T-helper 1 cell (primary cell): Measurements from ENCODE around the gene PSMD9.
"Not testable (repeated sequence)": the region's sequence is repeated elsewhere in the genome, so short reads cannot be mapped to it uniquely, and the experiment has no call there.

ENCODE experiments used
- DNase-seq, 5 donors: peaks; one replicate each; pipeline ENCODE4 v3.0.0-alpha.2; 2012 to 2020
- total RNA-seq, 4 donors: gene quantifications; one replicate each; lab custom pipeline; 2026; lab: John Stamatoyannopoulos, UW

The PSMD9 gene, protein sequence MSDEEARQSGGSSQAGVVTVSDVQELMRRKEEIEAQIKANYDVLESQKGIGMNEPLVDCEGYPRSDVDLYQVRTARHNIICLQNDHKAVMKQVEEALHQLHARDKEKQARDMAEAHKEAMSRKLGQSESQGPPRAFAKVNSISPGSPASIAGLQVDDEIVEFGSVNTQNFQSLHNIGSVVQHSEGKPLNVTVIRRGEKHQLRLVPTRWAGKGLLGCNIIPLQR
- 10.2 to 14.8 (median 11.3) reads per million in 4 donors for total RNA-seq

DNA sequence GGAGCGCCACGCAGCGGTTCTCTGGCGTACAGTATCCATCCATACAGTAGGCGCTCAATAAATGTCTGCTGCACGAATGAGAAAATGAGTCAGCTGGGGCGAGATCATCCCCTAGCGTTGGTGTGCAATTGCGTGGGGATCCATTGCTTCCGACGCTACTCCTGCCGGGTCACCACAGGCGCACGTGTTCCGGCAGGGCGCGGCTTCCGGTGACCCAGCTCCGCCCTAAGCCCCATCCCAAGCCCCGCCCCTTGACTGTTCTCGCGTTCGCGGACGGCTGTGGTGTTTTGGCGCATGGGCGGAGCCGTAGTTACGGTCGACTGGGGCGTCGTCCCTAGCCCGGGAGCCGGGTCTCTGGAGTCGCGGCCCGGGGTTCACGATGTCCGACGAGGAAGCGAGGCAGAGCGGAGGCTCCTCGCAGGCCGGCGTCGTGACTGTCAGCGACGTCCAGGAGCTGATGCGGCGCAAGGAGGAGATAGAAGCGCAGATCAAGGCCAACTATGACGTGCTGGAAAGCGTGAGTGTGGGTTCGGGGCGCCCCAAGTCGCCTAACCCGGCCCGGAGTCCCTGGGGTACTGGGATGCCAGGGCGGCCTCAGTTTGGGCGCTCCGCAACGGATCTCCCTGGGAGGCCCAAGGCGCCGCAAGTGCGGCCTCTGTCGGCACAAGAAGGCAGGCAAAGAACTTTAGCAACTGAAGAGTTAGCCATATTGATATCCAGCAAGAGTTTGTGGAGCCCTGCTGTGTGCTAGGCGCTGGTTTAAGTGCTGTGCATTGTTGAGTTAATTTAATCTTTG is at the start of gene PSMD9:
Gene PSMD9, plus strand, starts transcription at position 313 of the 796 bp plus-strand sequence. Its CDS starts 67 bp downstream, at position 380.
- peak; percentile 96 to 98 (median 97) for DNase-seq

DNA sequence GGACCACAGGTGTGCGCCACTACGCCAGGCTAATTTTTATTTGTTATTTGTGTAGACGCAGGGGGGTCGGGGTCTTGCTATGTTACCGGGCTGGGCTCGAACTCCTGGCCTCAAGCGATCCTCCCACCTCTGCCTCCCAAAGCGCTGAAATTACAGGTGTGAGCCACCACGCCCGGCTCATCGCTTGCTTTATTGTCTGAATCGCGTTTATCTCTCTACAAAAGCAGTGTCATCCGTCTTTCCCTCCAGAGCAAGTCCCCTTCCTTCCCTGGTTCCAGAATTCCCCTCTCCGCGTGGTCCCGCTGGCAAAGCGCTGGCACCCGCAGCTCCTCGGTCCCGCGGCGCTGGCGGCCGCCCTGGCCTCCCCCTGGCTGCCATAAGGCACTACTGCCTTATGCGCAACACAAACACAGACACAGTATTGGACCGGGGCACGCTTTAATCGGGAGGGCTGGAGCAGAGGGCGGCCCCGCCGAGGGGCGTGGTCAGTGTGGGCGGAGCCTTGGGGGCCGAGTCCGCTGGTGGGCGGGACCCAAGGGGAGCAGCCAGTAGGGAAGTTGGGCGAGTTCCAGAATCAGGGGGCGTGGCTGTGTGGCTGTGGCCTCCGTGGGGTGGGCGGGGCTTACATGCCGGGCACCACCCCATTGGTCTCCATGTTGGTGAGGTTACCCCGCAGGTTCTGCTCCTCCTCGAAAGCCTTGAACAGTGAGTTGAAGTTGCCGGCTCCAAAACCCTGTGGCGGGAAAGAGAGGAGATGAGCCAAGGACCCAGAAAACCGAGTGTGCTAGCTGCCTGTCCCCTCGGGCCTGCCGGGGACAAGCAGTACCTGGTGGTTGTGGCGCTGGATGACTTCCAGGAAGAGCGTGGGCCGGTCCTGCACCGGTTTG is 49.2 kb upstream of the PSMD9 start:
- DNase-seq = peak; percentile 98 to 100 (median 100)

DNA sequence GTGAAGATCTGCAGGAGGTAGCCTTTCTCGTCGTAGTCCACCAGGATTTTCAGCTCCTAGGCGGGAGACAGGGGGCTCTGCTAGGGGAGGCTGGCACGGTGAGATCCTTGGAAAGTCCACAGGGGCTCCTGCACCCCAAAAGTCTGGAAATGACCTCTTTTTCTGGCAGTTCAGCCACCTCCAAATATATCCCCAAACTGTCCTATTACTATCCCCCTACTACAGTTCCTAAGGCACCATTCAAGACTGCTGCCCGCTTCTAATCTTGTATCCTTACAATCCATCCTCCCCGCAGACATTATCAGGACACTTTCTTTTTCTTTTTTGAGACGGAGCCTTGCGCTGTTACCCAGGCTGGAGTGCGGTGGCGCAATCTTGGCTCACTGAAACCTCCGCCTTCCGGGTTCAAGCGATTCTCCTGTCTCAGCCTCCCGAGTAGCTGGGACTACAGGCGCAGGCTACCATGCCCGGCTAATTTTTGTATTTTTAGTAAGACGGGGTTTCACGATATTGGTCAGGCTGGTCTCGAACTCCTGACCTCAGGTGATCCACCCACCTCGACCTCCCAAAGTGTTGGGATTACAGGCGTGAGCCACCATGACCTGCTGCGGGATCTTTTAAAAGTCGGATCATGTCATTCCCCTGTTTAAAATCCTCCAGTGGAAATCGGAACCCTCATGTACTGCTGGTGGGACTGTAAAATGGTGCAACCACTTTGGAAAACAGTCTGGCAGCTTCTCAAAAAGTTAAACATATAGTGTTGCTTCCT is 48.4 kb upstream of the PSMD9 start:
- DNase-seq = no peak

DNA sequence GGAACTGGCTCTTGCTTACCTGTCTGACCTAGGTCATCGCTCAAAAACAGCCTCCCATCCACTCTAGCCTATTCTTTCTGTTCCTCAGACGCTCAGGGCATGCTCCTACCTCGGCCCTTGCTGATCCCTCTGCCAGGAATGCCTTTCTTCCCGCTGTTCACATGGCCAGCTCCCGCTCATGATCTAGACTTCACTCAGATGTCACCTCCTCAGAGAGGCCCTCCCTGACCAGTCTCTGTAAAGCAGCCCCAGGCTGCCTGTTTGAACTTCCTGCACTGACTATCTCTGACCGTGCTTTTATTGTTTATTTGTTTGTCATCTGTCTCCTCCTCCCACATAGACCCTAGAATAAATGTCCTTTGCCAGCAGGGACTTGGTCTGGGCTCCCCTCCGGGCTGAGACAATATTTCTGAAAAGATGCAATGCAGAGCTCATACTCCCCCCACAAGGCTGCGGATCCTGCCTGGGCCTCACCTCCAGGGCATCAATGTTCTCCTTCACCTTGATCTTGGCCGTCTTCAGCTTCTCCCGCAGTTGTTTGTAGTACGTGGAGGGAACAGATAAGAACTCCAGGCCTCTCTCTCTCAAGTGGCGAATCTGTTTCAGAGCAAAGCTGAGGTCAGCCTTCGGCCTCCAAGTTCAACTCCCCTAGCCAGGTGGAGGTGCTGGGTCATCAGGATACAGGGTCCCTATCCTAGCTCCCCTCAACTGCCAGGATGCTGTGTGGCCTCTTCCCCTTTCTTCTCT is 45.2 kb upstream of the PSMD9 start:
- no peak for DNase-seq

DNA sequence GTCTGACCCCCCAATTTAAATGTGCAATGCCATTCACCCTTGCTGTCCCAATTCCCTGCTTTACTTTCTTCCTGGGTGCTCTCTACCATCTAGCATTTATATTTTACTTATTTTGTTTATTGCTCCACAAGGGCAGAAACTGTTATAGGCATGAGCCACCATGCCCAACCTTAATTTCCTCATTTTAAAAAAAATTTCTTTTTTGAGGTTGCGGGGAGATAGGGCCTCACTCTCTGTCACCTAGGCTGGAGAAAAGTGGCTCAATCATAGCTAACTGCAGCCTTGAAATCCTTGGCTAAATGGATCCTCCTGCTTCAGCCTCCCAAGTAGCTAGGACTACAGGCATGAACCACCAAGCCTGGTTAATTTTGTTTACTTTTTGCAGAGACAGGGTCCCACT is 42.9 kb upstream of the PSMD9 start:
- DNase-seq = no peak

DNA sequence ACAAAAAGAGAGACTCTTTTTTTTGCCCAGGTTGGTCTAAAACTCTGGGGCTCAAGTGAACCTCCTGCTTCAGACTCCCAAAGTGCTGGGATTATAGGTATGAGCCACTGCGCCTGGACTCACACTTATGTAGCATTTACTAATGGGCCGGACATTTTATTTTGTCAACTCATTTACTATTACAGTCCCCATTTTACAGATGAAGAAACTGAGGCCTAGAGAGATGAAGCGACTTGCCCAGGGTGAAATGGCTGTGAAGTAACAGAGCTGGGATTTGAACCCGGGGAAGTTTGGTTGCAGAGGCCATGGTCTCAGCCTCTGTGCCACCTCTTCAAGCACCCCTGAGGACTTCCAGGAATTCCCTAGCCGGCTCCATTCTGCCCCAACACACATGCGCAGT is 39.4 kb upstream of the PSMD9 start:
- DNase-seq = no peak

DNA sequence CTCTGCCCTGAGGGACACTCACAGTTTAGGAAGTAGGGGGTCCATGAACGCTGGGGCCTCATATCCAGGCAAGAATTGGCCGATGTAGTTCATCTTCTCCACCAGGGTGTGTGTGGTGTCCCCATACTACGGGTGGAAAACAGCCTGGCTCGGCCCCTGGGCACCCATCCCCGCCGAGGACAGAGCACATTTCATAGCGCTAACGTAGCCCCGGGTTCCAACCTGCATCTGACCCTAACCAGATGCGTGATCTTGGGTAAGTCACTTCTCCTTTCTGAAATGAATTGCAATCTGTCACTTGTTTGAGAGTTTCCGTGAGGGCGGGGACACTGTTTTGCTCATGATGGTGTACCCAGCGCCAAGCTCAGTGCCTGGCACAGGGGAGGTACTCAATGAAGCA is 38.9 kb upstream of the PSMD9 start:
- DNase-seq = no peak

DNA sequence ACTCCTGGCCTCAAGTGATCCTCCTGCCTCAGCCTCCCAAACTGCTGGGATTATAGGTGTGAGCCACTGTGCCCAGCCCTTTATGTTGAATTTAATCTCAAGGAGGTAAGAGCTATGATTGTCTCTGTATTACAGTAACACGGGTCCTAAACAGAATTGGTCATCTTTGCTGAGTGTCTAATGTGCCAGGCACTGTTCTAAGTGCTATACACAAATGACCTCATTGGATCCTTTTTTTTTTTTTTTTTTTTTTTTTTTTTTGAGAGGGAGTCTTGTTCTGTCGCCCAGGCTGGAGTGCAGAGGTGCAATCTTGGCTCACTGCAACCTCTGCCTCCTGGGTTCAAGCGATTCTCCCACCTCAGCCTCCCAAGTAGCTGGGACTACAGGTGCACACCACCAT is 36.2 kb upstream of the PSMD9 start:
- DNase-seq = not testable (repeated sequence)

DNA sequence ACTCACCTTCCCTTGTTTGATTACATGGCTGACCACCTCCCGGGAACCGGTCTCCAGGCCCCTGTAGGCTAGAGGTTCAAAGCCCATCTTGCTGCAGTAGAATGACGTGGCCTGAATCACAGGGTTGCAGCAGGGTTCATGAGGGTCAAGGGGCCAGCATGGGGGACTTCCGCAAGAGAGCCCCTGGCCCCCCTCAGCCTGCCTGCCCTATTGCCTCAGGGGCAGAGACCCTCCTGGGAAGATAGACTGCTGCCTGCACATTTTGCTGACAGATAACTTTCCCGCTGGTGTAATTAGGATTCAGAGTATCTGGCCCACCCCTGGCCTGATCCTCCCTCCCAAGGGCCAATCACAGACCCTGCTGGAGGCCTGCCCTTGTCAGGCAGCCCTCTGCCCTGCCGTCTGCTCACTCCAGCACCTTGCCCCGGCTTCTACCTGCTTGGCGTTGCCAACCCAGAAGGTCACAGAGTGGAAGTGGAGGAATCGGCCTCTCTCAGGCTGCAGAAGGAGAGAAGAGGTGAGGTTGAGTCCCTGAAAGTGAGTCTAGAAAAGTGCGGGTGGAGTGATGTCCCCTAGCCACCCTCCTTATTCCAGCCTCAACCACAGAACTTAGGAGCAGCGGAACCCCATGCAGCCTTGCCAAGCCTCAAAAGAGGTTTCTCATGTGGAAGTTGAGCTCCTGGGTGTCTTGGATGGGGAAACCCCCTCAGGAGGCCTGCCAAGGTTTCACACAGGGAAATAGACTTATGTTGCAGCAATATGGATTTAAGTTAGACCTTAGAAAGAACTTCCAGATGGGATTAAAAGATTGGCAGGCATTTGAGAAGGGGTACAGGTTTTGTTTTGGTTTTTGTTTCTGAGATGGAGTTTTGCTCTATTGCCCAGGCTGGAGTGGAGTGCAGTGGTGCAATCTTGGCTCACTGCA is 31.0 kb upstream of the PSMD9 start:
- DNase-seq = no peak

DNA sequence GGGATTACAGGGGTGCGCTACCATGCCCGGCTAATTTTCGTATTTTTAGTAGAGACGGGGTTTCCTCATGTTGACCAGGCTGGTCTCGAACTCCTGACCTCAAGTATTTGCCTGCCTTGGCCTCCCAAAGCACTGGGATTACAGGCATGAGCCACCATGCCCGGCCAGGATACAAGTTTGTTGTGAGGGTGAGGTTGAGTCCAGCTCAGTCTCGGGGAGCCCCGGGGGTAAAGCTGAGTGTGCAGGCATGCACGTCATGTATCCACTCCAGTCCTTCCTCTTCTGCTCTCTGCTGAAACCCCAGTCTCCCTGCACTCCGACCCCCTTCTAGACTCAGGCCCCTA is 30.3 kb upstream of the PSMD9 start:
- DNase-seq = no peak

DNA sequence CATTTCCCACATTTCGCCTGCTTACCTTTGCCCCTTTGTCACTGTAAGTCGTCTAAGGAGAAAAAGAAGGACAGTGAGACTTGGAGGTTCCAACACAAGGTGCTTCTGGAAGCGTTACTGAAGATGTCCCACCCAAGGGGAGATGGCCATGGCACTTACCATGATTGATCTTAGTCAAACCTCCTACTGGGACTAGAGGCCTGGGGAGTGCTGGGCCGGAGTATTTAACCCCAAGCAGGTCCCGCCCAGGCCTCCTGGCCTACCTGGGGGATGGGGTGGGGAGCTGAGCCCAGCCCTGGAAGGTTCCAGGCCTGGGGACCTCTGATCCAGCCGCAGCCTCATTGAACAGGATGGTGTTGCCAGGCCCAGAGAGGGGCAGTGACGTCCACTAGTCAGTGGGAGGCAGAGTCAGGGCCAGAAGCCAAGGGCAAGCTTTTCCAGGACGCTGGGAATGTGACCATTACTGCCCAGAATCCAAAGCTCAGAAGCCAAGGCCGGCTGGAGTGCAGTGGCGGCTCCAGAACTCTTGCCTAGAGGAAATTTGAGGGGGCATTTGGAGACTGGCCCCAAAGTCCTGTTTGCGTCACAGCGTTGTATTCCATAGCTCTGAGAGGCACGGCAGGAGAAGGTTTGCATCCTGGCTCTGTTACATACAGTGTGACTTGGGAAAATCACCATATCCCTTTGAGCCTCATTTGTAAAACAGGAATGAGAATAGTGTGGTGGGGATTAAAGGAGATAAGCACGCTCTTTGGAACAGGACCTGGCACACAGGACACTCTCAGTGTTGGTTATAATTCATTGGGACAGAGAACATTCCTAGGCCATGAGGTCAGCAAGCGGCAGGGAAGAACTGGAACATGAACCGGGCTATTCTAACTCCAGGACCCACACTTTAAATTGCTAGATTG is 29.7 kb upstream of the PSMD9 start, which contains the start of gene HPD:
Gene HPD, minus strand, starts transcription at position 198 of the 911 bp plus-strand sequence. Its CDS starts 36 bp downstream, at position 162.
- DNase-seq = no peak

DNA sequence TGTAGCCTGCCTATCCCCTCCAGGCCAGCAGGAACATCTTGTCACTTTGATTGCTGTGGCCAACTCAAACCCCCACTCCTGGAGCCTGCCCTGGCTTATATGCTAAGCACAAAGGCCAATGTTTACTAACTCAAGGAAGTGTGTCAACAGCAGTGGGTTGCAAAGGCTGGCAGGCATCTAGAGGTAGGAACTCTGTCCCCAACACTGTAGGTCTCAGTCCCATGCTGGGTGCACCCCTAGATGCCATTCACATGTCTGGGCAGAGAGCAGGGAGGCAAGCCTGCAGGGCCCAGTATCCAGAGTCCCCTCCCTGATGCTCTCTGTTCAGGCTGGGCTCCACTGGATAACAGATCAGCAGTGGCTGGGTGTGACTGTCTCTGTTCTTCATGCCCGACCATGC is 28.3 kb upstream of the PSMD9 start:
- DNase-seq = no peak

DNA sequence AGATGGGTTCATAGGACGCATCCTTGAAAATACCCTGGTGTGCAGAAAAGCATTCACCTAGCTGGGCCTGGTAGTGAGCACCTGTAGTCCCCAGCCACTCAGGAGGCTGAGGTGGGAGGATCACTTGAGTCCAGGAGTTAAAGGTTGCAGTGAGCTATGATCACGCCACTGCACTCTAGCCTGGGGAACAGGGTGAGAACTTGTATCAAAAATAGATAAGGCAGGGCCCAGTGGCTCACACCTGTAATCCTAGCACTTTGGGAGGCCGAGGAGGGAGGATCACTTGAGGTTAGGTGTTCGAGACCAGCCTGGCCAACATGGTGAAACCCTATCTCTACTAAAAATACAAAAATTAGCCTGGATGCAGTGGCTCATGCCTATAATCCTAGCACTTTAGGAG is 27.9 kb upstream of the PSMD9 start:
- not testable (repeated sequence) for DNase-seq

DNA sequence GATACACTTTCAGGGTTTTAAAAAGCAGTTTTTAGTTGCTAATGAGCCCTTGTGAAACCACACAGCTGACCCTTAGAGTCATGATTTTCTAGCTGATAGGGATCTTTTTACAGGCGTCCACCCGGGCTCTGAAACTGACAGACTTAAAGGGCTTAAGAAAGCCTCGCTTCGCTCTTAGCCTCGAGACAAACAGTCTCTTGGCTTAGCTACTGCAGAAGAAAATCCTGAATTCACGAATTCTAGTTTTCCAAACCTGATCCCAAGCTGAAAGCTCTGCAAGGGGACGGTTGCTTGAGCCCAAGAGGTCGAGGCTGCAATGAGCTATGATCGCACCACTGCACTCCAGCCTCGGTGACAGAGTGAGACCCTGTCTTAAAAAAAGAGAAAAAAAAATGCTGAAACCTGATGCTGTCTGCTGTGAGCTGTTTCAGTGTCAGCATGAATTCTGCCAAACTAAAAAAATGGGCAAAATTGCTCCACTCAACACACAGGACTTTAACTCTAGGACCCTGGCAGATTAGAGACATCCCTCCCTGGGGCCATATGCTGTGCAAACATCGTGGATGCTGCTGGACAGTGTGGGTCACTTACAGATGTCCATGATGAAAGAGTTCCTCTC is 26.8 kb upstream of the PSMD9 start:
- DNase-seq = no peak

DNA sequence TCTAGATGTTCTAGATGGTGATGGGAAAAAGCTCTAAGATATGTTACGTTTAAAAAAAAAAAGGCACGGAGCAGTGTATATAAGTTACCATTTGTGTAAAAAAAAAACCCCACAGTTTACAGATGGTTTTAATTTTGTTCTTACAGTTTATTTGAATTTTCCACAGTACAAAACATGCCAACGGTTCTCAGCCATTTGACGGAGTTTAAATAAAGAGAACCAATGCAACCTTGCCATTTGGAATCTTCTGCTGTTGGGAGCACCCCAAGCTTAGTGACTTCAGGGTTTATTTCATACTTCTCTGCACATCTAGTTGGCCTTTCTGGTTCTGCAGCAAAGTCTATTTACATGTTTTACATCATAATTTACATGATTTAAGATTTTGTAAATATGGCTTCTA is 22.3 kb upstream of the PSMD9 start:
- DNase-seq = no peak

DNA sequence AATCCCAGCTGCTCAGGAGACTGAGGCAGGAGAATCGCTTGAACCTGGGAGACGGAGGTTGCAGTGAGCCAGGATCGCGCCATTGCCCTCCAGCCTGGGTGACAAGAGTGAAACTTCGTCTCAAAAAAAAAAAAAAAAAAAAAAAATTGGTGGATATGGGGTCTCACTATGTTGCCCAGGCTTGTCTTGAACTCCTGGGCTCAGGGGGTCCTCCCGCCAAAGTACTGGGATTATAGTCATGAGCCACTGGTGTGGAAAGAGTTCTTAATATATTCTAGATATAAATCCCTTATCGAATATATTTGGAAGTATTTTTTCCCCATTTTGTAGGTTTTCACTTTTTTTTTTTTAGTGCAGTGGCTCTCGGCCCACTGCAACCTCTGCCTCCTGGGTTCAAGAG is 19.4 kb upstream of the PSMD9 start:
- not testable (repeated sequence) for DNase-seq

DNA sequence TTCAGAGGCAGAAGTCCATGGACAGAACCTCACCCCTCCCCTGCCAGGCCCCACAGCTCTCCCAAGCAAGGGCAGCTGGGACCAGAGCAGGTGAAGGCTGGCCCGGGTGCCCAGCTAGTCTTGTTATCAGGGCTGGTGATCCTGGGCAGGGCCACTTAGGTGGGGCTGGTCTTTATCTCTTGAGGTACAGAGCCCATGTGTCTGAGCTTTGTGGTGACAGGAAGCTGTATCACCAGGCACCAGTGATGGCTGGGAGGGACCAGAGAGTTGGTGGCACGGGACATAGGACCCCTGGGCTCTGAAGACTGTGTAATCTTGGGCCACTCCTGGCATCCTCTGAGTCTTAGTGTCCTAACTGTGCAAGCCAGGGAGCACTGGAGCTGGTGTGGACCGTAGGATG is 17.1 kb upstream of the PSMD9 start:
- DNase-seq = no peak

DNA sequence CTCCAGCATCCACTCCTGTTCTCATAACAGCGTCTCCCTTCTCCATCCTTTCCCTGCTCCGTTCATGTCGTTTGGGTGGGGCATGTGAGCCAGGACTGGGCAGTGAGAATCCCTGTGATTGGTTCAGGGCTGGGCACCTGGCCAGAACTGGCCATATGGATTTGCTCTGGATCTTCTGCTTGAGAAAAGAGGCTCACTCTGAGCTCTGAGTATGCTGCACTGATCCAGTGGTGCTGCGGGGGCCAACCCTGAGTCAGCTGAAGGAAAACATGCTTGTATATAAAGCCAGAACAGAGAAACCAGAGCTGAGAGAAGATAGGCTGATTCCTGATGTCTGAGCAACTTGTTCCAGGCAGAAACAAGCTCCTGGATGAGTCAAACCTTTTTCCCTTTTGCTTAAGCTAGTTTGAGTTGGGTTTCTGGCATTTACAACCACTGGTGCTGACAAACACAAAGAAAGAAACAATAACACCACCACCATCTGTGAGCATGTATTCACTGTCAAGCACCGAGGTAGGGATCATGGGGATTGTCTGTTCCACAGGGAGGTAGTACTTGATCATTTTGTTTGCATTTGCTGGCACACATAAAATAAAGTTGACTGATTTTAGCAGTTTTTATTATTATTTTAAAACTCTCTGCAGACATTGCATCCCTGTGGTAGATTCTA is 15.9 kb upstream of the PSMD9 start:
- no peak for DNase-seq

DNA sequence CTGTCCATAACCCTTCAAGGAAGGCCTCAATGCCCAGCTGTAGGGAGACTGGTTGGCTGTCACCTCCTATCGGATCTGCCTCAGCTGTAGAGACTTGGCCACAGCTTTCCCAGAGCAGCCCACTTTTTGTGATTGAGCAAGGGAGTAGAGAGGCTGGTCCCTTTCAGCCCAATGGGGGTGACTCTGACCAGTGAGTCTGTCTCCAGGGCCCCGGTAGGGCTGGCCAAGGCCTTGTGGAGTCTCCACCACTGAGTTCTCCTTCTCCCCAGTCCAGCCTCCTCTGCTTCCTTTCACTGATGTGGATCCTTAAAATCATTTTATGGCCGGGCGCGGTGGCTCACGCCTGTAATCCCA is 15.4 kb upstream of the PSMD9 start:
- DNase-seq = no peak
